T-helper 17 cell (primary cell): ENCODE measurements around the gene DMGDH. TPM values are rescaled to one million over a fixed set of nuclear protein-coding genes. Genes with fewer than 3 reads are reported as not detected.
"Not testable (repeated sequence)": the region's sequence is repeated elsewhere in the genome, so short reads cannot be mapped to it uniquely, and the experiment has no call there.

Experiments used
- ATAC-seq: fragments of 150-1000 bp; cut with Tn5 transposase; 2 replicates; pipeline ENCODE4 v1.10.0; 2021; ENCODE audit warnings: mild to moderate bottlenecking, moderate library complexity
- DNase-seq, 3 donors: peaks; one replicate each; pipeline versions ENCODE4 v3.0.0 to v3.0.0-alpha.2; 2020 to 2021
- H3K9me3 ChIP-seq: one replicate; pipeline ENCODE4 v1.7.0; 2013; ENCODE audit warnings: low read length, mild to moderate bottlenecking; ENCODE audit not compliant: control insufficient read depth, poor library complexity, severe bottlenecking
- H3K27ac Mint-ChIP-seq: one replicate; pipeline ENCODE4 v1.8.0; 2022; ENCODE audit warnings: mild to moderate bottlenecking, moderate library complexity, mixed read lengths
- H3K27me3 Mint-ChIP-seq: one replicate; pipeline ENCODE4 v1.8.0; 2022; ENCODE audit warnings: mixed read lengths
- H3K36me3 Mint-ChIP-seq: one replicate; pipeline ENCODE4 v1.8.0; 2022; ENCODE audit warnings: low read depth, mixed read lengths
- H3K4me1 Mint-ChIP-seq: one replicate; pipeline ENCODE4 v1.8.0; 2022; ENCODE audit warnings: mild to moderate bottlenecking, mixed read lengths
- H3K4me3 Mint-ChIP-seq: one replicate; pipeline ENCODE4 v1.8.0; 2022; ENCODE audit warnings: mild to moderate bottlenecking, moderate library complexity, mixed read lengths
- total RNA-seq, 4 donors: library from RNA in 2 of 4; stranded (reverse) in 2 of 4; gene quantifications; one replicate each; pipeline ENCODE4 v1.2.3 and lab custom pipeline; 2022 to 2026

Gene DMGDH
- total RNA-seq, 2 donors from 2014 or later = 1.0 to 2.2 TPM

DNA sequence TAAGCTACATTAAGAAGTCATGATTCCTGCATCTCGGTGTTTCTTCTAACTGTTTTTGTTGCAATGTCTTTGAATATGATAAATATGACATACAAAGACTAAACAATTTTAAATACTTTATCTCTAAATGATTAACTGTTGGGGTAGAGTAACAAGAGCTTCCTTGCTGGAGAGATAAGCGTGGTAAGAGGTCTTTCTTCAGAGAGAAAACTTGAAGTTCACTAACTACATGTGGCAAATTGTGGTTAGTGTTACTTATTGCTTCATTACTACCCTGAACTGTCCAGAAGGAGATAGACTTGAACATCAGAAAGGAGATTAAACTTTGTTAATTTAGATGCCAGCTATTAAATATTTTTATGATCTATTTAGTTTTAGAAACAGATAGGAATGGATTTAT lies 77.3 kb downstream of the DMGDH start:
- H3K4me1 Mint-ChIP-seq = peaks cover 3% of the 10 kb centered on the region
- H3K4me3 Mint-ChIP-seq = no peak overlapping the region
- H3K27me3 Mint-ChIP-seq = peaks cover 4% of the 10 kb centered on the region
- no peak overlapping the region for H3K27ac Mint-ChIP-seq
- no peak for DNase-seq
- no peaks in the 10 kb centered on the region for H3K9me3 ChIP-seq
- H3K36me3 Mint-ChIP-seq = peaks cover 2% of the 10 kb centered on the region
- ATAC-seq = no peak

DNA sequence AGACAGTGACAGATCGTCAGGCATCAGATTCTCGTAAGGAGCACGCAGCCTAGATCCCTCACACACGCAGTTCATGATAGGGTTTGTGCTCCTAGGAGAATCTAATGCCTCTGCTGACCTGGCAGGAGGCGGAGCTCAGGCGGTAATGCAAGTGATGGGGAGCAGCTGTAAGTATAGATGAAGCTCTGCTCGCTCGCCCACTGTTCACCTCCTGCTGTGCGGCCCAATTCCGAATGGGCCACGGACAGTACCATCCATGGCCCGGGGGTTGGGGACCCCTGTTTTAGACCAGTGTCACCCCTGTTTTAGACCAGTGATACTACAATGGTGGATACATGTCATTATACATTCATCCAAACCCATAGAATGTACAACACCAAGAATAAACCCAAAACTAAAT lies 80.4 kb downstream of the DMGDH start:
- no peak overlapping the region for H3K27ac Mint-ChIP-seq
- H3K36me3 Mint-ChIP-seq = no peaks in the 10 kb centered on the region
- peaks cover 12% of the 10 kb centered on the region for H3K4me1 Mint-ChIP-seq
- no peaks in the 10 kb centered on the region for H3K9me3 ChIP-seq
- no peak for ATAC-seq
- no peak for DNase-seq
- no peaks in the 10 kb centered on the region for H3K27me3 Mint-ChIP-seq
- H3K4me3 Mint-ChIP-seq = no peak overlapping the region

DNA sequence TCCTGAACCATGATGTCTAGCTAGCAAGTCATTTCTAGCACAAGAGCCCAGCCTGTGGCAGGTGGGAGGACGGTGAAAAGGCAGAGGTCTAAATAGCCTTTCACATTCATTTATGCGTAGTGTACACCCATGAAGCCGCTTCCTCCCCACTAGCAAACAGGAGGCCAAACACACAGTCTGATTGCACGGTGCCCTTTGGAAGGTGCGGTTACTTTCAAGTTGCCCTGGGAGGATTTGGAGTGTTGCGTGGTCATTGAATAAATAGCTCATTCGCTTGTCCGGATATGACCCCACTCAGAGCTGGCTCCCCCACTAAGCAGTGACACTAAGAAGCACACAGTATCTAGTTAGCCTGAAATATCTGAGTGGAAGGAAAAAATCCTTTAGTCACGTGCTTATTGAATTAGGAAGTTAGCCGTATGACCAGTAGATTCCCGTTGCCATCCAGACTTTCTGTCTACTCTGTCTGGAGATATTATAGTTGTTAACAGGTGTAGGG lies 83.7 kb downstream of the DMGDH start:
- H3K27me3 Mint-ChIP-seq = no peaks in the 10 kb centered on the region
- H3K4me1 Mint-ChIP-seq = peaks cover 20% of the 10 kb centered on the region
- peak; percentile 27 for ATAC-seq
- peak overlapping the region; percentile 71 for H3K27ac Mint-ChIP-seq
- peak overlapping the region; percentile 95 for H3K4me3 Mint-ChIP-seq
- DNase-seq = peak in 2 of 3 donors; percentile 12
- no peaks in the 10 kb centered on the region for H3K9me3 ChIP-seq
- H3K36me3 Mint-ChIP-seq = no peaks in the 10 kb centered on the region

DNA sequence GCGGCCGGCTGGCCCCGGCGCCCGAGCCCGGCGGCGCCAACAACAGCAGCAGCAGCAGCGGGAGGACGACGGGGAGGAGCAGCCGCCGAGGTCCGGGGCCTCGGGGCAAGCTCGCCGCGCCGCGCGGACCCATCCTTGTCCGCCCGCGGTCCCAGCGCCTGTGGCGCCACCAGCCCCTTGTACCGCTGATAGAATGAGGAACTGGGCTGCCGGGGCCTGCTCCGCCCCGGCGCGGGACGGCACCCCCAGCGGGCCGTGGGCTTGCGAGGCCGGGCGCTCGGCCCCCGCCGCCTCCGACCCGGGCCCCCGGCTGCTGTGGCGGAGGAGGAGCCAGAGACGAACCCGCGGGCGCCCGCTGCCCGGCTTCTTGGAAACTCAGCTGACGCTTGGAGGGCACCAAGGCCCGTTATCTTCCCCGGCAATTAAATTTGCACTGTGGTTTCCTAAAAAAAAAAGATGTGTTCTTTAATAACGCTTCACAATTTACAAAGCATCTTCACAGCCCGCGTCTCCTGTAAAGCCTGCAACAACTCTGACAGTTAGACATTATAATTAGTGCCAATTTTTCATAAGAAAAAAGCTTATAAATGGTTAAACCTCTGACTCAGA lies 84.3 kb downstream of the DMGDH start, which contains the start of gene ARSB:
Gene ARSB, minus strand, starts transcription at position 195 of the 609 bp plus-strand sequence. Its CDS starts 62 bp downstream, at position 133.
- Mint-ChIP-seq H3K4me1 (peaks cover 20% of the 10 kb centered on the region), H3K27me3 (no peaks in the 10 kb centered on the region), H3K36me3 (no peaks in the 10 kb centered on the region), H3K27ac (peak within 1 kb of the TSS; percentile 87), H3K4me3 (peak within 1 kb of the TSS; percentile 95)
- no peaks in the 10 kb centered on the region for H3K9me3 ChIP-seq
- peak; percentile 10 to 35 (median 30) for DNase-seq
- peak; percentile 47 for ATAC-seq

DNA sequence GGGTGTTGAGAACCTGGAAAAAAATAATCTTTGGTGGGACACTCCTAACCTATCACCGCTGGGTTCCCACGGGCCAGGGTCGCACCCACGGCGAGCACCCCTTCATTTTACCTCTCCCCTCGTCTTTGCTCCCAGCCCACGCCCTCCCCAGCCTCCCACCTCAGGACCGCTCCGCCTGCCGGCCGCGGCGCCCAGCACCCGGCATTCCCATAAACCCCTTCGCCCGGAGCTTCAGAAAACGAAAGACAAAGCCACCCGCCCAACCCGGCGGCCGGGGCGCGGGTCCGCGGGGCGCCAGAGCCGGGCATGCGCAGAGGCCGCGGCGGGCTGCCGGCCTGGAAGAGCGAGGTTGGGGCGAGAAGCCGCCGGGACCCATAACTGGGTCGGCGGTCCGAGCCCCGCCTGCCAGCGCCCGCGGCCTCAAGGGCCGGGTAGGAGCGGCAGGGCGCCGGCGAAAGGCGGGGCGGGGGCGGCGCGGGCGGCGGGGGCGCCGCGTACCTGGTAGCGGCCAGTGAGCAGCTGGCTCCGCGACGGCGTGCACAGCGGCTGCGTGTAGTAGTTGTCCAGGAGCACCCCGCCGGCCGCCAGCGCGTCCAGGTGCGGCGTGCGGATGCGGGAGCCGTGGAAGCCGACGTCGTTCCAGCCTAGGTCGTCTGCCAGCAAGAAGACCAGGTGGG lies 84.9 kb downstream of the DMGDH start:
- H3K36me3 Mint-ChIP-seq = no peaks in the 10 kb centered on the region
- no peaks in the 10 kb centered on the region for H3K9me3 ChIP-seq
- ATAC-seq (peak; percentile 77), DNase-seq (peak; percentile 61 to 74 (median 68))
- H3K4me3 Mint-ChIP-seq = peak overlapping the region; percentile 95
- H3K4me1 Mint-ChIP-seq = peaks cover 23% of the 10 kb centered on the region
- H3K27me3 Mint-ChIP-seq = no peaks in the 10 kb centered on the region
- H3K27ac Mint-ChIP-seq = peak overlapping the region; percentile 87

DNA sequence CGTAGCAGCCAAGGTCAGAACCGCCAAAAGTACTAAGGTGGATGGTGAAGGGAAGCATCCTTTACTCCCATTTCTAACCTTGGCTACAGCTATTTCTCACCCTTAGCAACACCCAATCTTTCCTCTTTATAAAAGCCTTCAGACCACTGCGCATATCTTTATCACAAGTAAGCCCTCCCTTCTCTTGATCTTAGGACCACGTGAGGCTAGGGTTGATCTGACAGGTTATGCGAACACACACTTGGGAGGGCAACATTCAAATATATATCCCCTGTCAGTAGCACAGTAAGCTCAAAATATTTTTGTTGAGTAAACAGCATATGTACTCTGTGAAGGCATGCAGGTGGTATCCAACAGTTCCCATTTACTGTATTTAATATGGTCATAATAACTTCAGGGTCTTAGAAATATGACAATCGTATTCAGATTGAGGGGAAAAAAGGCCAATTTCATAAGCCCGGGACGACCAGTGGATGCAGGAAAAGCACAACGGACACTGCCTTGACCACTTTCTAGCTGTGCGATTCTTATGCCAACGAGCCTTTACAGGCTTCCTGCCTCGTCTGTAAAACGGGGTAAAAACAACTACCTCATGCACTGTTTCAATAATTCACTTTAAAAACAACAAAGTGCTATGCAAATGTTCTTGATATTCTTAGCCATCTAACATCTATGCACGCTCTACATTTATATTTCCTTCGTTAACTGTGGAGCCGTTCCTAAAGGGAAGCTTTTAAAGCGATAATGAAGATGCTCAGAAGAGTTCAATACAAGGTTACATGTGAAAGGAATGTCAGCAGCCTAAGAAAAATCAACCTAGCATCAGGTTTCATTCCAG lies 85.7 kb downstream of the DMGDH start:
- DNase-seq = no peak

DNA sequence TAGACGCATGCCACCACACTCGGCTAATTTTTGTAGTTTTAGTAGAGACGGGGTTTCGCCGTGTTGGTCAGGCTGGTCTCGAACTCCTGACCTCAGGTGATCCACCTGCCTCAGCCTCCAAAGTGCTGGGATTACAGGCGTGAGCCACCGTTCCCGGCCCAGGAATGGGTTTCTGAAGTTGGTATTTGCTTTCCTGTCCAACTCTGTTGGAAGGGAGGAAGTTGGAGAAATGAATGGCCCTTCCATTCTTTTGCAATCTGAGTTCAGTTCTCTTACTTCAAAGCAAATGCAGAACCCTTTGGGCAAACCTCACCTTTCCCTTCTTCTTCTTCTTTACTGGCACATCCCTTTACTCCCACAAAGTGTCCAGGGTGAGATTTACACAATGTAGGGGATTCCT lies 86.3 kb downstream of the DMGDH start:
- H3K36me3 Mint-ChIP-seq, H3K9me3 ChIP-seq, DNase-seq, H3K27me3 Mint-ChIP-seq, ATAC-seq: not testable (repeated sequence)
- H3K4me1 Mint-ChIP-seq = peaks cover 24% of the 10 kb centered on the region
- H3K27ac Mint-ChIP-seq = peak overlapping the region; percentile 87
- peak overlapping the region; percentile 95 for H3K4me3 Mint-ChIP-seq

More for the DNA sequence above, 85.7 kb downstream of the DMGDH start:
- peak overlapping the region; percentile 87 for H3K27ac Mint-ChIP-seq
- H3K4me3 Mint-ChIP-seq = peak overlapping the region; percentile 95
- peaks cover 24% of the 10 kb centered on the region for H3K4me1 Mint-ChIP-seq
- H3K9me3 ChIP-seq = no peaks in the 10 kb centered on the region
- peak; percentile 2 for ATAC-seq
- no peaks in the 10 kb centered on the region for H3K27me3 Mint-ChIP-seq
- H3K36me3 Mint-ChIP-seq = no peaks in the 10 kb centered on the region

DNA sequence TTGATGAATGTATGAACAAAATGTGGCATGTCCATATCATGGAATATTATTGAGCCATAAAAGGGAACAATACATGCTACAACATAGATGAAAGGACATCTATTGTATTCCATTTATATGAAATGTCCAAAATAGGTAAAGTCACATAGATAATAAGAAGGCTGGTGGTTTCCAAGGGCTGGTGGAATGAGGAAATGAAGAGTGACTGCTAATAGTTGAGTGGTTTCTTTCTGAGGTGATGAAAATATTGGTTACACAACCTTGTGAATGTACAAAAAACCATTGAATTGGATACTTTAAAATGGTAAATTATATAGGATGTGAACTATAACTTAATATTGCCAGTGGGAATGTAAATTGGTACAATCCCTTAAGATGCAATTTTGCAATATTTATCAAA lies 89.6 kb downstream of the DMGDH start:
- Mint-ChIP-seq H3K36me3 (no peaks in the 10 kb centered on the region), H3K27me3 (no peaks in the 10 kb centered on the region), H3K27ac (no peak overlapping the region), H3K4me3 (no peak overlapping the region), H3K4me1 (peaks cover 27% of the 10 kb centered on the region)
- DNase-seq = no peak
- H3K9me3 ChIP-seq = no peaks in the 10 kb centered on the region
- ATAC-seq = no peak

DNA sequence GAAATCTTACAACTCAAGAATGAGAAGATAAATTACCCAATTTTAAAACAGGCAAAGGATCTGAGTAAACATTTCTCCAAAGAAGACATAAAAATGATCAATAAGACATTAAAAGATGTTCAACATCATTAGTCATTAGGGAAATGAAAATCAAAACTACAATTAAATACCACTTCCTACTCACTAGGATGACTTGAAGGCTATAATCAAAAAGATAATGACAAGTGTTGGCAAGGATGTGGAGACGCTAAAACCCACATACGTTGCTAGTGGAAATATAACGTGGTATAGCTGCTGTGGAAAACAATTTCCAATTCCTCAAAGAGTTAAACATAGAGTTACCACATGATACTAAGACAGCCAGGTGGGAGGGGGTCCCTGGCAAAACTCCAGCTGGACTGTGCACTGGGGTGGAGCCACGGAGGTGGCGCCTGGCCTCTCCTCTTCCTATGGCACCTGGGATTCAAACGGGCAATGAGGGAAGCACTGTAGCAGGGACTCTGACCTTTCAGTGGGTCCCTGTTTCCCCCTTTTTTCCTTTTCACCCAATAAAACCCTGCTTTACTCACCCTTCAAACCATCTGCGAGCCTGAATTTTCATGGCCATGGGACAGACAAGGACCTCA lies 90.2 kb downstream of the DMGDH start:
- no peak overlapping the region for H3K4me3 Mint-ChIP-seq
- ATAC-seq = no peak

DNA sequence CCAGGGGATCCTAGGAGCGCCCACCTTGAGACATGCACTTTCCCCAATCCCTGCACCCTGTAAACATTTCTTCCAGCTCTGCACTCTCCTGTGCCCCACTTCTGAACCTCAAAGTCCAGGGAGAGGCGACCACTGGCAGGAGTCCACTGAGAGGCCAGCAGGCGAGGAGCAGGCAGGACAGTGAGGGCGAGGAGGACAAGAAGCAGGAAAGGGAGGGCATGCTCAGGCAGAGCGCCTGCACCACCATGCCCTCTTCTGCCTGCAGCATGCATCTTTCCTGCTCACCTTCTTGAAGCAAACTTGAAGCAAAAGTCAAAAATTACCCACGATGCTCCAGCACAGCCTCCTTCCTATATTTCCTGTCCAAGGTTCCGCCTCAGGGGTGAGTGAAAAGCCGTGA lies 94.4 kb downstream of the DMGDH start:
- H3K9me3 ChIP-seq = no peaks in the 10 kb centered on the region
- Mint-ChIP-seq H3K27ac (no peak overlapping the region), H3K36me3 (no peaks in the 10 kb centered on the region), H3K27me3 (no peaks in the 10 kb centered on the region), H3K4me3 (no peak overlapping the region), H3K4me1 (peaks cover 18% of the 10 kb centered on the region)
- DNase-seq = no peak
- ATAC-seq = no peak

More for the DNA sequence above, 90.2 kb downstream of the DMGDH start:
- H3K27me3 Mint-ChIP-seq = no peaks in the 10 kb centered on the region
- DNase-seq = no peak
- no peaks in the 10 kb centered on the region for H3K36me3 Mint-ChIP-seq
- no peaks in the 10 kb centered on the region for H3K9me3 ChIP-seq
- H3K27ac Mint-ChIP-seq = no peak overlapping the region
- H3K4me1 Mint-ChIP-seq = peaks cover 28% of the 10 kb centered on the region

DNA sequence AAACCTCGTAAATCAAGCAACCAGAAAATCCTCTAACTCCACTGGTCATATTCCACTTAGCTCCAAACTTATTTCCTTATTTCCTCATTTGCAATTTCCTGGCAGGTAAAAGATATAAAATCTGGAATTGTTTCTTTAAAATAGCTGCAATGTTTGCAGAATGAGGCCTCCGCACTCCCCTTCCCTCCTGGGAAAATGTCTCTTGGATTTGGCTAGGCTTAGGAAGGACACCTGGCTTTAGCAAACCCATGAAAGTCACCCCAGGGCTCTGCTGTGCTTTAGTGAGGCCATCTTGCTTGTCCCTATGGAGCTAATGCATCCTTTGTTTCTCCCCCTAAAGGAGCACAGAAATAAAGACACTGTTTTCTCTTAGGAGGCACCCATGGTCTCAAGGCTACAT lies 94.9 kb downstream of the DMGDH start:
- H3K36me3 Mint-ChIP-seq = no peaks in the 10 kb centered on the region
- DNase-seq = no peak
- no peaks in the 10 kb centered on the region for H3K27me3 Mint-ChIP-seq
- H3K4me1 Mint-ChIP-seq = peaks cover 15% of the 10 kb centered on the region
- no peak overlapping the region for H3K4me3 Mint-ChIP-seq
- ATAC-seq = no peak
- no peaks in the 10 kb centered on the region for H3K9me3 ChIP-seq
- no peak overlapping the region for H3K27ac Mint-ChIP-seq

DNA sequence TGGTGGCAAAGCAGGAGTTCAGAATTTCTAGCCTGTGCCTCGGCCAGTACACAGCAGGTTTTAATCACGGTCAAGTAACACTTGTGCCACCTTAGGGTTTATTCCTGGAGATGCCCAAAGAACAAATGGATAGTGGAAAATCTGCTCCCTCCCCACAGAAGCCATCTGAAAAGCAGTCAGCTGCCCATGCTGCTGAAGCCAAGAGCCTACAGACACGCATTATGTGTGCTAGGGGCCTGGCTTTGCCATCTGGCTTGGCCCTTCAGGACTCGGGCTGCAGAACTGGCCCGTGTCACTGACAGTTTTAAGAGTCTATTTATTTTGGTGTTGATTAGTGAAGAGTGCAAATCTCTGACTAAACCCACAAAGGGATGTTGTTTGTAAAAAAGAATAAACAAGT lies 95.5 kb downstream of the DMGDH start:
- H3K27me3 Mint-ChIP-seq = no peaks in the 10 kb centered on the region
- DNase-seq (no peak), ATAC-seq (no peak)
- H3K36me3 Mint-ChIP-seq = no peaks in the 10 kb centered on the region
- no peak overlapping the region for H3K27ac Mint-ChIP-seq
- H3K9me3 ChIP-seq = no peaks in the 10 kb centered on the region
- peaks cover 14% of the 10 kb centered on the region for H3K4me1 Mint-ChIP-seq
- no peak overlapping the region for H3K4me3 Mint-ChIP-seq
